ENCODE measurements around the gene SLC25A42.

Gene SLC25A42

DNA sequence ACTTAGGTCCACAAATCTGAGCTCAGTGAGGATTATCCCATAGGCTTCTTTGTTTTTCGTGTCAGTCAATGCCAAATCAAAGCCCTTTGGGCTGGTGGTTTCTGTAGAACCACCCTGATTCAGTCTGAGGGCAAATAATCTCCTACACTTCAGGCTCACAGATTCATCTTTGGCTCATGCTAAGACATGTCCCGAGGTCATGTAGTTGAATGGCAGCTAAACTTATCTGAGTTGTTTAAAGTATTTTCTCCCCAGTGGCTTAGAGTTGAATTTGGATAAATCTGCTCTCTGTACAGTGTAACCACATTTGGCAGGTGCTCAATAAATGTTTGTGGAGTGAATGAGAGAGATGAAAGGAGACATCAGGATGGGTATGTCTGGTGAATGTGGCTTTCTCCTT is 13.1 kb upstream of the SLC25A42 start:
- DNase-seq (ENCODE audit: low spot score) = no peak

DNA sequence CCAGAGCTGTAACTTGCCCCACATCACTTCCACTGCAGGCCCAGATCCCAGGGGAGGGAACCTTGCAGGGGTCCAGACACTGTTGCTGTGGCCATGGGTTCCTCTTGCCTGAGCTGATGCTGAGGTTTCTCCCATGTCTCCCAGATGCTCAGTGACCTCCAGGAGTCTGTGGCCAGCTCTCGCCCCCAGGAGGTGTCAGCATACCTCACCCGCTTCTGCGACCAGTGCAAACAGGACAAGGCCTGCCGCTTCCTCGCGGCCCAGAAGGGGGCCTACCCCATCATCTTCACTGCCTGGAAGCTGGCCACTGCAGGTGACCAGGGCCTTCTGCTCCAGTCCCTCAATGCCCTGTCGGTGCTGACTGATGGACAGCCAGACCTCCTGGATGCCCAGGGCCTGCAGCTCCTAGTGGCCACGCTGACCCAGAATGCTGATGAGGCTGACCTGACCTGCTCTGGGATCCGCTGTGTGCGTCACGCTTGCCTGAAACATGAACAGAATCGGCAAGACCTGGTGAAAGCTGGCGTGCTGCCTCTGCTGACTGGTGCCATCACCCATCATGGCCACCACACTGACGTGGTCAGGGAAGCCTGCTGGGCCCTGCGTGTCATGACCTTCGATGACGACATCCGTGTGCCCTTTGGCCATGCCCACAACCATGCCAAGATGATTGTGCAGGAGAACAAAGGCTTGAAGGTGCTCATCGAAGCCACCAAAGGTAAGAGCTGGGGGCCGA is 12.1 kb upstream of the SLC25A42 start:
- DNase-seq (ENCODE audit: low spot score) = no peak

DNA sequence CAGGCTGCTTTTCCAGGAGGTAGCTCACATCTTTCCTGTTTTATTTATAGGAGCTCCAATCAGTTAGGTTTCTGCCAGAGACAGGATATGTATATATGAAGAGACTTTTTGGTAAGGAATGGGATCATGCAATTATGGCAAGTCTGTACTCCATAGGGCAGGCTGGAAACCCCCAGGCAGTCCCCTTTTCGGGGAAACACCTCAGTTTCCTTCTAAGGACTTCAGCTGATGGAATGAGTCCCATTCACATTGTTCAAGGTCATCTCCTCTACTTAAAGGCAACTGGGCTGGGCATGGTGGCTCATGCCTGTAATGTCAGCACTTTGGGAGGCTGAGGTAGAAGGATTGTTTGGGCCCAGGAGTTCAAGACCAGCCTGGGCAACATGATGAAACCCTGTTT is 10.9 kb upstream of the SLC25A42 start:
- DNase-seq (ENCODE audit: low spot score) = no peak

- no peak for DNase-seq (ENCODE audit: low spot score)
Measured at GRCh38 chr19:19053508-19054314, 10.1 kb upstream of the SLC25A42 start.

DNA sequence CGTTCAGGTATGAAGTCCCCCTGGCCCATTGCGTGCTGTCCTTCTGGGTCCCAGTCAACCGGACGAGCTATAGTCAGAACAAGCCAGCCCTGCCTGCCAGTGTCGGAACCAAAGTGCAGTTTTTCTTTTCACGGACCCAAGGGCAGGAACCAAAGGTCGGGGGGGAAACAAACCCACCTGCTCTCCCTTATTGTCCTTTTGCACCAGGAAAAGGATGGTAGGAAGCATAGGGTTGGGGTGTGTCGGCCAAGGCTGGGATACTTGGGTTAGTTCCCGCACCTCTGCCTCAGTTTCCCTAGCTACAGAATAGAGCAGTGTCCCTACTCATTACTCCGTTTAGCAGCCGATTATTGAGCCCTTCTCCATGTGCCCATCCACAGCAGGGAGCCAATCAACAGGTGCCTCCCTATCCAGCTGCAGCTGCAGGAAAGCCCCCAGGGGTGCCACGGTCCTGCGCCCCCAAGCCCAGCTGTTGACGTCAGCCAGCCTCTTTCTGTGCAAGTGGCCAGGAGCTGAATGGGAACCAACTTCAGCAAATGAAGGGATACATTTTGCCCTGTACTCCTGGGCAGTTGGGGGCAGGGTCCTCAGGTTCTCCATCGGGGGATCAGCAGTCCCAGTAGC is 9.4 kb upstream of the SLC25A42 start:
- no peak for DNase-seq (ENCODE audit: low spot score)

DNA sequence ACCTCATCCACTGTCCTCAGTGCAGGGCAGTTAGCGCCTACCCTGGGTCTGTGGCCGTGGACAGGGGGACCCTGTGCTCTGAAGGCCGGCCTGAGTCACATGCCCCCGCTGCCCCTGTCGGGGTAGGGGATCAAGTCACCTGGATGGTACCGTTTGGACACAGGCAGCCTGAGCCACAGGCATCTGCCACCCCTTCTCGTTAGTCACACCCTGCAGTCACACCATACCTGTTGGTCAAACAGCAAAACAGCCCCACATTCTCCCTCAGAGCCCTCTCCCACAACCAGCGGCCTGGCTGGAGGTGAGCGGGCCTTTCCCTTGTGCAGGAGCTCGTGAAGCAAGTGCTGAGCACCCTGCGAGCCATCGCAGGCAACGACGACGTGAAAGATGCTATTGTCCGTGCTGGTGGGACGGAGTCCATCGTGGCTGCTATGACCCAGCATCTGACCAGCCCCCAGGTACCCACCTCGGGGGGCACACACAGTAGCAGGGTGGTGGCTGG is 8.8 kb upstream of the SLC25A42 start:
- no peak for DNase-seq (ENCODE audit: low spot score)

DNA sequence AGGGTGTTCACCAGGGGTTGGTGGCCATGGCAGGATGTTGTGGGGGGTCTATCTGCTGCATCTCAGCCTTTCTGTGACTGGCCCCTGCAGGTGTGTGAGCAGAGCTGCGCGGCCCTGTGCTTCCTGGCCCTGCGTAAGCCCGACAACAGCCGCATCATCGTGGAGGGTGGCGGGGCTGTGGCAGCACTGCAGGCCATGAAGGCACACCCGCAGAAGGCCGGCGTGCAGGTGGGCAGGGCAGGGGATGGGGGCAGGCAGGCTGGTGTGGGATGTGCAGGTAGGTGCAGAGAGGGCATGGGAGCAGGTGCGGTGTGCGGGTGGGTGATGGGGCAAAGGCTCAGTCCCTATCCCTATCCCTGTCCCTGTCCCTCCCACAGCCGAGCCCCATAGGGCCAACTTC is 8.1 kb upstream of the SLC25A42 start:
- no peak for DNase-seq (ENCODE audit: low spot score)

- no peak for DNase-seq (ENCODE audit: low spot score)
Measured at GRCh38 chr19:19056636-19057275, 7.0 kb upstream of the SLC25A42 start.

- DNase-seq (ENCODE audit: low spot score) = no peak
Measured at GRCh38 chr19:19057317-19057716, 6.5 kb upstream of the SLC25A42 start.

DNA sequence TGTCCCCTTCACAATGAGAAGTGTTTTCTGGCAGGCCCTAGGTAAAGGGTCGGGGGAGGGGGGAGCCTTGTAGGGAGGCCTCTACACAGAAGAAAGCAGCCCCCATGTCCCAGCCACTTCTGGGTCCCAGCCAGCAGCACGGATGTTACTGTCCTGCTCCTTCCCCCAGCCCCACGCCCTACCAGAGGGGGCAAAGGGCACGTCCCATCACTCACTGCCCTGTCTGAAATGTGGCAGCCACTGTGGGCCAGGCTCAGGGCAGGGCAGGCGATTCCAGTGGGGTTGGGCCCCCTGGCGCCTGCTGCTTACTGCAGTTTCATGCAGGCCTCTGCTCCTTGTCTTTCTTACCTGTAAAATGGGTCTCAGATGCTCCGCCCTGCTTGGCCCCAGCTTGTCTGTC is 6.1 kb upstream of the SLC25A42 start:
- no peak for DNase-seq (ENCODE audit: low spot score)

- no peak for DNase-seq (ENCODE audit: low spot score)
Measured at GRCh38 chr19:19059018-19059836, 4.6 kb upstream of the SLC25A42 start.

DNA sequence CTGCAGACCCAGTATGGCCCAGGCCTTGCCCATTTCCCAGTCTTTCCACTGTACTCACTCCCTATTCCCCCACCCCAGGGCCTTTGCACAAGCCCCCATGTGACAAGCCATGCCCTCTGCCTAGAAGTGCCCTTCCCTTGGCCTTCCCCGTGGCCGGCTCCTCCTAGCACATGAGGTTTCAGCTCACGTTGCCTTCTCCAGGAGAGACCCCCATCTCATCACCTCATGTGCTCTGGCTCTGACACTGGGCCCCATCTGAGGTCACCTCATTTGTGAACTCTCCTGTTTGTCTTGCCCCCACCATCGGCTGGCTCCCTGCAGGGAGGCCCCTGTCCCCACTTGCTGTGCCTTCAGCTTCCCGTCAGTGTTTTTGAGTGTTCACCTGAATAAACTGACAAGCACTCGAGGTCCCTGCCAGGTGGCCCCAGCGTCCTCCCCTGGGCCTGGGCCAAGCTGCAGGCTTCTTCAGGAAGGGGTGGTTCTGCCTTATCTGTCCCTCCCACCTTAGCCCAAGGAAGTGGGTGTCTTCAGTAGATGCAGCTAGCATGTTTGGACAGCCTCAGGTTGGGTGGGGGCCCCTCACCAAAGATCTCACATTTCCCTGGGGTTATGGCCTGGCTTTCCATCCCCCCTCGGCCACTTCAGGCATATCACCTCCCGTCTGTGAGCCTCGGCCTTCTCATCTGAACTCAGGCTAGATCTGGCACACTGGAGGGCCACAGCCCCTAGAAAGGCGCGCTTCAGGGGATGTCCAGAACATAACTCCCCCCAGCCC is 3.8 kb upstream of the SLC25A42 start:
- no peak for DNase-seq (ENCODE audit: low spot score)

GRCh38 chr19:19061506-19061905 is 2.3 kb upstream of the SLC25A42 start:
- no peak for DNase-seq (ENCODE audit: low spot score)

- no peak for DNase-seq (ENCODE audit: low spot score)
Measured at GRCh38 chr19:19062454-19063182, 1.2 kb upstream of the SLC25A42 start.

DNA sequence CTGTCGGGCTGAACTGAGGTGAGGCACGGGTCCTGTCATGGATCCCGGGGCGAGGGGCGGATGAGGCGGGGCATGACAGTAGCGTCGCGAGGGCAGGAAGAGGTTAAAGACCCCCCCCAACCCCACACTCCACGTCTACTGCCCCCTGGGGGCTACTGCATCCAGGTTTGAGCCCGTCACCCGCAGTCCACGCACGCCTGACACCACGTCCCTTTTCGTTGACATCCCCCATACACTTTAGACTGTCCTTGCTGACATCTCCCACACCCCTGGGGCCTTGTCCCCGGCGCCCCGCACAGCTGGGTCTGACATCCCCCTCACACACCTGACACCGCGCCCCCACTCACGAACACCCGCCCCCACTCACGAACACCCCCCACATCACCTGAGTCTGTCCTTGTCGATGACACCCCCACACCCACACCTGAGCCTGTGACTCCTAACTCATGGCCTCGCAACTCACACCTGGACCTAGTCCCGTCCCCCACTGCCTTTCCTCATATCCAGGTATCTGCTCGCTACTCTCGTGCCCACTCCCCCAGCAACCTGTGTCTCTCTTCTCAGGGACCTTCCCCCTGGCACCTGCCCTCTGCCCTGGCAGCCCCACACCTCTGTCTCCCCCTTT is 416 bp downstream of the SLC25A42 start:
- no peak for DNase-seq (ENCODE audit: low spot score)

DNA sequence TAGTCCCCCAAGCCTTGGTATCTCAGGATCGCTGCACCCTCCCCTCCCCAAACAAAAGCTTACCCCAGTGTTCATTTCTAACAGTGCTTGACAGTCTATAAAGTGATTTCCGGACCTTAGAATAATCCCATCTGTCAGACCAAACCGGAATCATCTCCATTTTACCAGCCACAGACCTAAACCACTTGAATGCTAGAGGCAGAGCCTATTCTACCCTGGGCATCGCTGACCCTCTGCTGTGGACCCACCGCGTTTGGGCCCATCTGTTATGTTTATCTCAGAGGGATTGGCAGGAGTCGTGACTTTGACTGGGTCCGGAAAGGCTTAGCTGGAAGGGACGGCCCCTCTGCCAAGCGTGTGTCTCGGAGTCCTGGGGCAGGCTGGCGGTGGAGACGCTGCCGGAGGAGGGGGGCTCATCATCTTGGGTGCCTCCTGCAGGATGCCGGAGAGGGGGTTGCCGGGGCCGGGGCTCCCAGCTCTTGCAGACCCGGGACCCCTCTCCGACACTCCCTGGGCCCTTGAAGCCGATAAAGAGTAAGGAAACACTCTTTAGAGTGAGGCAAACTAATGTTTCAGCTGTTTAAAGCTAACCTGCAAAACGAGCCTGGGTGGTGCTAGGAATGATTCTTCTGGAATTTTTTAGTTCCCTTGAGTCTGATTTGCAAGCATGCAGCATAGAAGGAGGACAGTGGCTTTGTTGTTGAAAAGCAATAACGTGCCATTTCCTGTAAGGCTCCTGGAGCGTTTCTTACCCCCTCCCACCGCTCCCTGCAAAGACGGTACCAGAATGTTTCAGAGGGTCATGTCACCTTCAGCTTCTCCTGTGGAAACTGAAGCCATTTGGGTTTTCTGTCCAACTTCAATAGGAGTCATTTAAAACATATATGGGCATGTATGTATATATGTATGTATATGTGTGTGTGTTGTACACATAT is 1.3 kb downstream of the SLC25A42 start:
- DNase-seq (ENCODE audit: low spot score) = no peak

DNA sequence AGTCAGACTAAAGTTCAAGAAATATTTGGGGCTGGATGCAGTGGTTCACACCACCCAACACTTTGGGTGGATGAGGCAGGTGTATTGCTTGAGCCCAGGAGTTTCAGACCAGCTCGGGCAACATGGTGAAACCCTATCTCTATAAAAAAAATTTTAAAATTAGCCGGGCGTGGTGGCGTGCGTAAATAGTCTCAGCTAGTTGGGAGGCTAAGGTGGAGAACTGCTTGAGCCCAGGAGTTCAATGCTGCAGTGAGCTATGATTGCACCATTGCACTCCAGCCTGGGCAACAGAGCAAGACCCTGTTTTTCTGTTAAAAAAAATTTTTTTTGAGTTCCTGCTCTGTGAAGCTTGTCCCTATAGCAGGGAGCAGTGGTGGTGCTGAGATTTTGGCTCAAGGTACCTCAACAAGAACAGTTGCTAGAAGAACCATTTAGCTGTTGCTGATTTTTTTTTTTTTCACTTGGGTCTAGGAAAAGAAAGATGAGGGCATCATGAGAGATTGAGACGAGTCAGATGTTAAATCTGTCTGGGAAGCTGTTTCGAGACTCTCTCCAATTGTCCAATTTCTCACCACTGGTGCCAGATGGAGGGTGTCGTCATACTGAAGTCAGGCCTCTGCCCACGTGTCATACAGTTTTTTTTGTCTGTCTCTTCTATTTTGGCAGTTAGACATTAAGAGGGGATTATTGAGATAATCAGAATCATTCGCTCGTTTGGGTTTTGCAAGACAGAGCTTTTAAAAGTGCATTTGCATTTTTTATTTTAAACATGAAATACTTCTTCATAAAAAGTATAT is 3.7 kb downstream of the SLC25A42 start:
- no peak for DNase-seq (ENCODE audit: low spot score)
